OCI-LY3 (cell line): ENCODE data around the gene ASTN2.

Experiments
- H2AFZ ChIP-seq: fragments of 200-600, 300-600 bp; shearing (Covaris generic); 2 replicates; pipeline ENCODE4 v1.6.0; 2014; ENCODE audit warnings: antibody characterized with exemption, low read depth, low read length
- H3K27ac ChIP-seq: fragments of 200-600, 300-600 bp; sonication (generic); 2 replicates; pipeline ENCODE4 v1.5.1; 2014; ENCODE audit warnings: mild to moderate bottlenecking, low read length, moderate library complexity, mixed read lengths
- H3K27me3 ChIP-seq: fragments of 200-600, 300-600 bp; sonication (generic); 2 replicates; pipeline ENCODE4 v1.6.1; 2014; ENCODE audit warnings: low read depth, low read length, mixed read lengths
- H3K36me3 ChIP-seq: fragments of 200-600, 300-600 bp; sonication (generic); replicated peaks from 2 replicates; pipeline ENCODE3; 2014; ENCODE audit warnings: low read depth, low read length, mixed read lengths
- H3K4me1 ChIP-seq: fragments of 300-600, 200-600 bp; sonication (generic); 2 replicates; pipeline ENCODE4 v1.6.1; 2014; ENCODE audit warnings: low read length, mixed read lengths
- H3K4me2 ChIP-seq: fragments of 200-600, 300-600 bp; sonication (generic); 2 replicates; pipeline ENCODE4 v1.6.1; 2014; ENCODE audit warnings: low read length, mixed read lengths
- H3K4me3 ChIP-seq: fragments of 300-600, 200-600 bp; sonication (generic); 2 replicates; pipeline ENCODE4 v1.5.1; 2014; ENCODE audit warnings: antibody characterized with exemption, mild to moderate bottlenecking, low read length, moderate library complexity
- H3K79me2 ChIP-seq: fragments of 300-600, 200-600 bp; shearing (Covaris generic); 2 replicates; pipeline ENCODE4 v1.6.1; 2014; ENCODE audit warnings: mild to moderate bottlenecking, low read length, mixed read lengths
- H3K9ac ChIP-seq: fragments of 300-600, 200-600 bp; shearing (Covaris generic); 2 replicates; pipeline ENCODE4 v1.6.0; 2014; ENCODE audit warnings: mild to moderate bottlenecking, low read length, moderate library complexity
- H3K9me3 ChIP-seq: fragments of 200-600, 300-600 bp; shearing (Covaris generic); 2 replicates; pipeline ENCODE4 v1.6.1; 2014; ENCODE audit warnings: low read length, mixed read lengths; ENCODE audit not compliant: insufficient read depth
- H4K20me1 ChIP-seq: fragments of 200-600, 300-600 bp; sonication (generic); 2 replicates; pipeline ENCODE4 v1.6.1; 2016; ENCODE audit warnings: low read length, mixed read lengths; ENCODE audit not compliant: insufficient read depth
- EZH2phosphoT487 ChIP-seq: fragments of 200-600 bp; shearing (Covaris generic); IDR thresholded peaks from 2 replicates; pipeline ENCODE4 v1.6.1; 2018; ENCODE audit warnings: antibody characterized with exemption, mixed run types, low read depth
- TF ChIP-seq, protein P1 (sequence below): fragments of 200-600, 300-600 bp; sonication (generic); IDR thresholded peaks from 2 replicates; pipeline ENCODE4 v1.5.1; 2014; ENCODE audit warnings: antibody characterized with exemption, low read length, low read depth

ASTN2 gene

GRCh38 chr9:117409321-117409720 is 5.5 kb downstream of the ASTN2 start:
- Histone ChIP-seq H2AFZ (no peak overlapping the region), H3K9ac (no peak overlapping the region), H3K27ac (no peak overlapping the region), H3K9me3 (no peaks in the 10 kb centered on the region), H3K27me3 (peaks cover 16% of the 10 kb centered on the region; the same call in 1 of the 2 replicates), H3K79me2 (no peaks in the 10 kb centered on the region), H4K20me1 (no peaks in the 10 kb centered on the region), H3K36me3 (no peaks in the 10 kb centered on the region), H3K4me2 (no peak overlapping the region), H3K4me3 (no peak overlapping the region), H3K4me1 (no peaks in the 10 kb centered on the region)
- no peak for TF ChIP-seq EZH2phosphoT487
- TF ChIP-seq, protein P1, sequence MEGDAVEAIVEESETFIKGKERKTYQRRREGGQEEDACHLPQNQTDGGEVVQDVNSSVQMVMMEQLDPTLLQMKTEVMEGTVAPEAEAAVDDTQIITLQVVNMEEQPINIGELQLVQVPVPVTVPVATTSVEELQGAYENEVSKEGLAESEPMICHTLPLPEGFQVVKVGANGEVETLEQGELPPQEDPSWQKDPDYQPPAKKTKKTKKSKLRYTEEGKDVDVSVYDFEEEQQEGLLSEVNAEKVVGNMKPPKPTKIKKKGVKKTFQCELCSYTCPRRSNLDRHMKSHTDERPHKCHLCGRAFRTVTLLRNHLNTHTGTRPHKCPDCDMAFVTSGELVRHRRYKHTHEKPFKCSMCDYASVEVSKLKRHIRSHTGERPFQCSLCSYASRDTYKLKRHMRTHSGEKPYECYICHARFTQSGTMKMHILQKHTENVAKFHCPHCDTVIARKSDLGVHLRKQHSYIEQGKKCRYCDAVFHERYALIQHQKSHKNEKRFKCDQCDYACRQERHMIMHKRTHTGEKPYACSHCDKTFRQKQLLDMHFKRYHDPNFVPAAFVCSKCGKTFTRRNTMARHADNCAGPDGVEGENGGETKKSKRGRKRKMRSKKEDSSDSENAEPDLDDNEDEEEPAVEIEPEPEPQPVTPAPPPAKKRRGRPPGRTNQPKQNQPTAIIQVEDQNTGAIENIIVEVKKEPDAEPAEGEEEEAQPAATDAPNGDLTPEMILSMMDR: no peak

GRCh38 chr9:117407436-117408022 is 7.3 kb downstream of the ASTN2 start:
- Histone ChIP-seq H2AFZ (no peak overlapping the region), H3K4me1 (no peaks in the 10 kb centered on the region), H3K79me2 (no peaks in the 10 kb centered on the region), H4K20me1 (no peaks in the 10 kb centered on the region), H3K4me3 (no peak overlapping the region), H3K36me3 (no peaks in the 10 kb centered on the region), H3K27ac (no peak overlapping the region), H3K9ac (no peak overlapping the region), H3K27me3 (peaks cover 16% of the 10 kb centered on the region; the same call in 1 of the 2 replicates), H3K9me3 (no peaks in the 10 kb centered on the region), H3K4me2 (no peak overlapping the region)
- no peak for TF ChIP-seq EZH2phosphoT487
- TF ChIP-seq, protein P1: no peak

- no peaks in the 10 kb centered on the region for H4K20me1 ChIP-seq
- H3K4me1 ChIP-seq: no peaks in the 10 kb centered on the region
- H3K4me2 ChIP-seq: no peak overlapping the region
- H3K79me2 ChIP-seq: no peaks in the 10 kb centered on the region
- H3K9me3 ChIP-seq: no peaks in the 10 kb centered on the region
- no peak overlapping the region for H2AFZ ChIP-seq
- peaks cover 17% of the 10 kb centered on the region; the same call in 1 of the 2 replicates for H3K27me3 ChIP-seq
- TF ChIP-seq, protein P1: no peak
- TF ChIP-seq EZH2phosphoT487: no peak
- no peak overlapping the region for H3K9ac ChIP-seq
- no peak overlapping the region for H3K27ac ChIP-seq
- no peaks in the 10 kb centered on the region for H3K36me3 ChIP-seq
- H3K4me3 ChIP-seq: no peak overlapping the region
Observed at GRCh38 chr9:117405950-117406705, 8.7 kb downstream of the ASTN2 start.

- TF ChIP-seq, protein P1: no peak
- TF ChIP-seq EZH2phosphoT487: no peak
- H3K27me3 ChIP-seq: peaks cover 28% of the 10 kb centered on the region
- no peak overlapping the region for H3K4me3 ChIP-seq
- H3K9me3 ChIP-seq: no peaks in the 10 kb centered on the region
- no peaks in the 10 kb centered on the region for H3K36me3 ChIP-seq
- H2AFZ ChIP-seq: no peak overlapping the region
- no peaks in the 10 kb centered on the region for H3K79me2 ChIP-seq
- no peak overlapping the region for H3K27ac ChIP-seq
- no peaks in the 10 kb centered on the region for H4K20me1 ChIP-seq
- H3K9ac ChIP-seq: no peak overlapping the region
- no peak overlapping the region for H3K4me2 ChIP-seq
- H3K4me1 ChIP-seq: no peaks in the 10 kb centered on the region
Observed at GRCh38 chr9:117403848-117404247, 11.0 kb downstream of the ASTN2 start.
